ENCODE data around the gene CRISP1.

GRCh38 chr6:49839162-49839561 is 27.2 kb downstream of the CRISP1 start:
- TF ChIP-seq POLR2A (IDR thresholded peaks at IDR 0.05; ENCODE audit: low read length) (no peak), GATA1 (IDR thresholded peaks at IDR 0.05; ENCODE audit: low read depth, low read length) (no peak)

Measured in erythroblast (primary cell).